Testis (tissue), 3 donors: Measurements from ENCODE around the gene ZNF800. TPM values are rescaled to one million over a fixed set of nuclear protein-coding genes. Genes with fewer than 3 reads are reported as not detected.

Source experiments
- DNase-seq: peaks from one replicate; pipeline ENCODE4 v3.0.0-alpha.2; 2019
- H3K27ac ChIP-seq, 2 donors: fragments of 200-600 bp; sonication (generic); one replicate each; pipeline ENCODE4 v1.5.1; 2019
- H3K27me3 ChIP-seq: fragments of 200-600 bp; sonication (generic); one replicate; pipeline ENCODE4 v1.5.1; 2019
- H3K36me3 ChIP-seq: fragments of 200-600 bp; sonication (generic); one replicate; pipeline ENCODE4 v1.5.1; 2017; ENCODE audit warnings: low read depth; ENCODE audit errors: missing control alignments
- H3K4me1 ChIP-seq: fragments of 200-600 bp; sonication (generic); one replicate; pipeline ENCODE4 v1.5.1; 2019
- H3K4me3 ChIP-seq, 2 donors: fragments of 200-600 bp; sonication (generic); one replicate each; pipeline ENCODE4 v1.5.1; 2017 to 2019
- H3K9me3 ChIP-seq: fragments of 200-600 bp; sonication (generic); one replicate; pipeline ENCODE4 v1.5.1; 2017
- POLR2A ChIP-seq: fragments of 450-650 bp; IDR thresholded peaks from one replicate; pipeline ENCODE4 v1.6.1; 2017; ENCODE audit warnings: antibody characterized with exemption, mild to moderate bottlenecking, moderate library complexity
- WGBS, 2 donors: methylation state at CpG; one replicate each; pipeline ENCODE4 v1.1.5; 2018; 5-methylcytosine and 5-hydroxymethylcytosine counted together
- intact Hi-C: fragments of 100-400 bp; cut with DNase I; formaldehyde crosslinking; loops from one replicate; pipeline ENCODE4 v1.15.1; 2023; ENCODE audit warnings: low total_unique reads
- polyA plus RNA-seq: library from polyadenylated mRNA; stranded (reverse); fragments of 350-450 nt; fragmentation: Illumina TruSeq; extraction: RNeasy Lipid Tissue Mini Kit (QIAGEN cat#74804); gene quantifications from one replicate; pipeline ENCODE4 v1.2.3, GENCODE V29; 2014; ENCODE audit warnings: low read depth, low replicate concordance; ENCODE audit not compliant: insufficient read depth
- total RNA-seq, 2 donors: library from RNA; depleted of rRNA; stranded (reverse); fragments of >200 nt; gene quantifications; one replicate each; pipeline ENCODE4 v1.2.3, GENCODE V29; 2016
- TF ChIP-seq, protein P1 (sequence below), 3 experiments: fragments of 450-650 bp in 2 of 3; fragments of 200-600 bp in 1 of 3; sonication (generic) in 1 of 3; IDR thresholded peaks; one replicate each; pipeline ENCODE4 v1.5.1; 2016 to 2019; ENCODE audit warnings: antibody characterized with exemption in 3 of 3, mild to moderate bottlenecking in 2 of 3, moderate library complexity in 1 of 3

Gene ZNF800
- total and polyA plus RNA-seq, 3 donors from 2014 or later, result 31.5 to 44.3 (median 40.7) TPM

DNA sequence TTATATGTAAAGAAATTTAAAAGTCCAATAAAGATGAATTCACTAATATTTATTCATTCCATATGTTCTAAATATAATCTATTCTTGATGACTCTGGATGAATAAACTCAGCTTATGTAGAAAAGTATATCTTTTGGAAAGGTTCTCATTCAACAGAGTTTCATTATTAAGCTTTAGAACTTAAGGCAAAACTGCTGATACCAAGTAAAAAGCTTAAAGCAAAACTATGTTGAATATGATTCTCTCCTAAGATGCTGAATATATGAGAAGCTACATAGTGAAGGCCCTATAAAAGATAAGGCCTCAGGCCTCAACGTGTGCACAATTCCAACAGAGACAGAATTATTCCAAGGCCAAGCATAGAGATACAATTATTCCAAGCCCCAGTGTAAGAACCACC lies 30.8 kb downstream of the ZNF800 start:
- no peak for DNase-seq
- no peaks in the 10 kb centered on the region for H3K9me3 ChIP-seq
- no peaks in the 10 kb centered on the region for H3K36me3 ChIP-seq
- no peaks in the 10 kb centered on the region for H3K4me1 ChIP-seq
- TF ChIP-seq, protein P1, sequence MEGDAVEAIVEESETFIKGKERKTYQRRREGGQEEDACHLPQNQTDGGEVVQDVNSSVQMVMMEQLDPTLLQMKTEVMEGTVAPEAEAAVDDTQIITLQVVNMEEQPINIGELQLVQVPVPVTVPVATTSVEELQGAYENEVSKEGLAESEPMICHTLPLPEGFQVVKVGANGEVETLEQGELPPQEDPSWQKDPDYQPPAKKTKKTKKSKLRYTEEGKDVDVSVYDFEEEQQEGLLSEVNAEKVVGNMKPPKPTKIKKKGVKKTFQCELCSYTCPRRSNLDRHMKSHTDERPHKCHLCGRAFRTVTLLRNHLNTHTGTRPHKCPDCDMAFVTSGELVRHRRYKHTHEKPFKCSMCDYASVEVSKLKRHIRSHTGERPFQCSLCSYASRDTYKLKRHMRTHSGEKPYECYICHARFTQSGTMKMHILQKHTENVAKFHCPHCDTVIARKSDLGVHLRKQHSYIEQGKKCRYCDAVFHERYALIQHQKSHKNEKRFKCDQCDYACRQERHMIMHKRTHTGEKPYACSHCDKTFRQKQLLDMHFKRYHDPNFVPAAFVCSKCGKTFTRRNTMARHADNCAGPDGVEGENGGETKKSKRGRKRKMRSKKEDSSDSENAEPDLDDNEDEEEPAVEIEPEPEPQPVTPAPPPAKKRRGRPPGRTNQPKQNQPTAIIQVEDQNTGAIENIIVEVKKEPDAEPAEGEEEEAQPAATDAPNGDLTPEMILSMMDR (IDR thresholded peaks at IDR 0.05), result no peak
- no peak for TF ChIP-seq POLR2A
- no peak overlapping the region for H3K4me3 ChIP-seq
- 35 to 42% methylated on average over 1 of the region's 1 CpG for WGBS, 2 donors
- no peak overlapping the region for H3K27ac ChIP-seq
- intact Hi-C loops, result no loop called here
- H3K27me3 ChIP-seq, result no peaks in the 10 kb centered on the region

DNA sequence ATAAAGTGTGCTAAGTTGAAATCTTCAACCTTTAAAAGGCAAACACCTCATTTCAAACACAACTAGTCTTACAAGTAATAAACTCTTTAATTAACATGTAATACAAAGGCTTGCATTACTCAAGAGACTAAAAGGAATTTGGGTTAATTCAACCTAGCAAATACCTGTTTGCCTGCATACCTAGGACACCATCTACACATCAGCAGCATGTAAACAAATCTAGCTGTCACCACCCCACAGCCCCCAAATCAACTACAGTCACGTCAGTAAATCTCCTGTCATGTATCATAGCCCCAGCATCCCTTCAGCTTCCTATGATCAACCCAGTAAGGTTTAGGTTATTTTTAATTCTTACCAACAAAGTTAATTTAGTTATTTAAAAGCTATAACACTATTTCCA lies 33.5 kb downstream of the ZNF800 start:
- WGBS, 2 donors, result 98 to 100% methylated on average over 1 of the region's 1 CpG
- H3K36me3 ChIP-seq, result no peaks in the 10 kb centered on the region
- intact Hi-C loops, result no loop called here
- TF ChIP-seq POLR2A, result no peak
- TF ChIP-seq, protein P1 (IDR thresholded peaks at IDR 0.05), result no peak
- H3K9me3 ChIP-seq, result no peaks in the 10 kb centered on the region
- DNase-seq, result no peak
- no peak overlapping the region for H3K27ac ChIP-seq
- H3K4me1 ChIP-seq, result no peaks in the 10 kb centered on the region
- H3K27me3 ChIP-seq, result no peaks in the 10 kb centered on the region
- H3K4me3 ChIP-seq, result no peak overlapping the region

DNA sequence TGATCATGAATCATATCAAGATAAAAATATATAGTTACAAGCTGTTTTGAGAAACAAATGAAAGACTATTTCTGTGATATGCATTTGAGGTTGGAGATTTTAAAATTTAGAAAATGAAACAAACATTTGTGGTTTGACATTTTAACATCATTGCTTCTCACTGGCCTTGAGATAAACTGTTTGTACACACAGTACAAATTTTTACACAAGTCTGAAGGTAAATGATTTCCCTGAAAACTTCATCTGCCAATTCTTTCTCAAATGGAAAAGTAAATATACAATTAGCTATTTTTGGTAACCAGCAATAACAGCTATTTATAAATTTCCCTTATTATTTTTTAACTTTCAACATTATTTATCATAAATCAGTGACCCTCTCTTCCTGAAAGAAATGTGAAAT lies 38.6 kb downstream of the ZNF800 start:
- DNase-seq, result no peak
- Histone ChIP-seq H3K27ac (no peak overlapping the region), H3K9me3 (no peaks in the 10 kb centered on the region), H3K4me1 (no peaks in the 10 kb centered on the region), H3K27me3 (no peaks in the 10 kb centered on the region), H3K36me3 (no peaks in the 10 kb centered on the region), H3K4me3 (no peak overlapping the region)
- no peak for TF ChIP-seq POLR2A
- TF ChIP-seq, protein P1 (IDR thresholded peaks at IDR 0.05), result no peak
- intact Hi-C loops, result no loop called here

DNA sequence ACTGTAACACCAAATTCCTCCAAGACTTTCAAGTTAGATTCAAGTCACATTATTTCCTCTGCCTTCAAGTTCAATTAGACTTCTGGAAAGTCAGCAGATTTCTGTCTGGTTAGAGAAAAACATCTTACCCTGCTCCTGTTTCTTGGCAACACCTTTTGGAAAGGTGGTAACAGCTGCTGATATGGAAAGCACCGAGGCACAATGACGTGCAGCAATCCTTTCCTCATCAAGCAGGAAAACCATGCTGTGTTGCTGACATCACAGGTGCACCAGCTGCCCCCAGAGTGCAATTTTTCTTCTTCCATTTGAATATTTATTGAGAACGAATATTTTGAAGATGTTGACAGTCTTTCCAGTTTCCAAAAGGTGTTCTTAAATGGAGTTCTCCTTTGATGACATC lies 41.9 kb downstream of the ZNF800 start:
- Histone ChIP-seq H3K36me3 (no peaks in the 10 kb centered on the region), H3K4me1 (no peaks in the 10 kb centered on the region), H3K9me3 (no peaks in the 10 kb centered on the region), H3K4me3 (no peak overlapping the region), H3K27me3 (no peaks in the 10 kb centered on the region), H3K27ac (no peak overlapping the region)
- intact Hi-C loops, result no loop called here
- TF ChIP-seq POLR2A, result no peak
- TF ChIP-seq, protein P1 (IDR thresholded peaks at IDR 0.05), result no peak
- DNase-seq, result no peak
- 50 to 65% methylated on average over 3 of the region's 3 CpGs for WGBS, 2 donors

DNA sequence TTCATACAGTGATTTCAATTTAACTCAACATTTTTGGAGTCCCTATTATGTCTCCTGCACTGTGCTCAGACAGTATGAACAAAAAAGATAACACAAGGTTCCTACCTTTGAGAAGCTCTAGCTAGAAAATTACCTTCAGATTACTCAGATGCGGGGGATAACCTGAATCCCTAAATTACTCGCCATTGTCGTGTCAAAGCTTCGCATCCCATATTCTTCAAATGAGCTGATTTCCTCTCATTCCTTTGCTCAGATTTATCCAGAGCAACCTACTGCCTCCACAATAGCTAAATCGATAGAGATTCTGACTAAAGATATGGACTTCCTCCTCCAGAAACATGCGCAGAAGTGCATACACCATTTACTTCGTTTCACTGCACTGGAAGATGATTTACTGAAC lies 42.6 kb downstream of the ZNF800 start:
- no peaks in the 10 kb centered on the region for H3K27me3 ChIP-seq
- intact Hi-C loops, result no loop called here
- no peaks in the 10 kb centered on the region for H3K4me1 ChIP-seq
- H3K27ac ChIP-seq, result no peak overlapping the region
- no peak overlapping the region for H3K4me3 ChIP-seq
- TF ChIP-seq, protein P1 (IDR thresholded peaks at IDR 0.05), result no peak
- H3K36me3 ChIP-seq, result no peaks in the 10 kb centered on the region
- no peak for DNase-seq
- no peaks in the 10 kb centered on the region for H3K9me3 ChIP-seq
- 73 to 76% methylated on average over 7 of the region's 7 CpGs for WGBS, 2 donors
